GM12865 (cell line): ENCODE results near the gene IQGAP2.

Source experiments
- DNase-seq: peaks from one replicate; pipeline ENCODE4 v3.0.0; 2010; ENCODE audit warnings: low read depth
- H3K4me3 ChIP-seq: 2 replicates; pipeline ENCODE4 v1.5.1; 2011; ENCODE audit warnings: mild to moderate bottlenecking, low read depth, low read length, control low read depth
- TF ChIP-seq, protein P1 (sequence below): IDR thresholded peaks from 2 replicates; pipeline ENCODE4 v1.5.1; 2011; ENCODE audit warnings: low read length, control low read depth, low read depth, inconsistent platforms; ENCODE audit not compliant: insufficient read depth; ENCODE audit errors: missing control alignments

Gene IQGAP2

GRCh38 chr5:76446776-76447175 is 43.7 kb downstream of the IQGAP2 start:
- no peak for DNase-seq
- no peak overlapping the region for H3K4me3 ChIP-seq
- TF ChIP-seq, protein P1, sequence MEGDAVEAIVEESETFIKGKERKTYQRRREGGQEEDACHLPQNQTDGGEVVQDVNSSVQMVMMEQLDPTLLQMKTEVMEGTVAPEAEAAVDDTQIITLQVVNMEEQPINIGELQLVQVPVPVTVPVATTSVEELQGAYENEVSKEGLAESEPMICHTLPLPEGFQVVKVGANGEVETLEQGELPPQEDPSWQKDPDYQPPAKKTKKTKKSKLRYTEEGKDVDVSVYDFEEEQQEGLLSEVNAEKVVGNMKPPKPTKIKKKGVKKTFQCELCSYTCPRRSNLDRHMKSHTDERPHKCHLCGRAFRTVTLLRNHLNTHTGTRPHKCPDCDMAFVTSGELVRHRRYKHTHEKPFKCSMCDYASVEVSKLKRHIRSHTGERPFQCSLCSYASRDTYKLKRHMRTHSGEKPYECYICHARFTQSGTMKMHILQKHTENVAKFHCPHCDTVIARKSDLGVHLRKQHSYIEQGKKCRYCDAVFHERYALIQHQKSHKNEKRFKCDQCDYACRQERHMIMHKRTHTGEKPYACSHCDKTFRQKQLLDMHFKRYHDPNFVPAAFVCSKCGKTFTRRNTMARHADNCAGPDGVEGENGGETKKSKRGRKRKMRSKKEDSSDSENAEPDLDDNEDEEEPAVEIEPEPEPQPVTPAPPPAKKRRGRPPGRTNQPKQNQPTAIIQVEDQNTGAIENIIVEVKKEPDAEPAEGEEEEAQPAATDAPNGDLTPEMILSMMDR, result no peak

GRCh38 chr5:76449606-76450005 is 46.5 kb downstream of the IQGAP2 start:
- TF ChIP-seq, protein P1, result no peak

GRCh38 chr5:76450054-76450453 is 47.0 kb downstream of the IQGAP2 start:
- no peak overlapping the region for H3K4me3 ChIP-seq
- TF ChIP-seq, protein P1, result no peak
- DNase-seq, result no peak

More at GRCh38 chr5:76449606-76450005, 46.5 kb downstream of the IQGAP2 start:
- no peak for DNase-seq
- no peak overlapping the region for H3K4me3 ChIP-seq

GRCh38 chr5:76451031-76451701 is 48.1 kb downstream of the IQGAP2 start:
- no peak for DNase-seq
- no peak overlapping the region for H3K4me3 ChIP-seq
- TF ChIP-seq, protein P1, result no peak

DNA sequence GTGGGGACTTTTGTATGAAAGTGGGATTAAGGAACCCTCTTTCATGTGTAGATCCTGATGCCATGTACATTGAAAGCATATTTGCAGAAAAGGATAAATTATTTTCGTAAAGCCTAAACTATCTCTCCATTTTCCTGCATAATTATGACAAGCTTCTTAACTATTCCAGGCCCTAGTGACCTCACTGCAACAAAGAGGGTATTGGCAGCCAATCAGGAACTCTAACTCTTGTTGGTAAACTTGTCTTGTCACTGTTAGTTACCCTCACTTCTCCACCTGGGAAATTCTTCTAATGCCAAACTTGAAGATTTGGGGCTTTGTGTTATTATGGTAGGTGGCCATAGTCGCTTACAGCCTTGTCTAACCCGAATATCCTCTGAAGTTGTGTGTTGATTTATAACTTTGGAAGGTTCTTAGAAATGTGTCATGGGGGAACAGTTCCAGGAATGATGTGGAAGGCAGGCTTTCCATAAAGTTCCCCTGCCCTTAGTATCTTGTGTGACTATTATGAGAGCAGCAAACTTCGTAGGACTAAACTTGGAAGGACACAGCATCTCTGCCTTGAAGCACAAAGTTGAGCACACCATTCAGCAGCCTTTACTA is 52.5 kb downstream of the IQGAP2 start:
- no peak for DNase-seq
- no peak overlapping the region for H3K4me3 ChIP-seq
- TF ChIP-seq, protein P1, result no peak

DNA sequence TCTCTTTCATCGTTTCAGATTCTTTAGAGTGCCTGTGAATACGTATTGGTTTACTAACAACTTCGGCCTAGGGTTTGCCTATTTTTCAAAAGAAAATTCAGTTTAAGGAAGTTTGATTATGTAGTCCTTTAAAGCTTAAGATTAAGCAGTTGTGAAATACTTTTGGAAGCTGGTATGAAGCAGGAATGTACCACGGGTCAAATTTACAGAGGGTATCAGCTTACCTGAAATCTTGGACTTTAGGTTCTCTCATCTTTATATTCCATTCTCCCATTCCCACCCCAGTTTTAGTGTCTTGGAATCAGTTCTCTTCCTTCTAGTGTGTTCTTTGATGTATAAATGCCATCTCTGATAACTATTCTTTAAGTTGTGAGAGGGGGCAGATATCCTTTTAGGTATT is 53.2 kb downstream of the IQGAP2 start:
- TF ChIP-seq, protein P1, result no peak

More for the DNA sequence above, 53.2 kb downstream of the IQGAP2 start:
- no peak for DNase-seq
- no peak overlapping the region for H3K4me3 ChIP-seq
